SKM-1 treated with dmso at 0.1 percent for 144 hours (cell line): ENCODE results near the gene EGR1.
A peak's percentile ranks its signal among the peaks of the same experiment; 100 is the strongest.

Source experiments
- DNase-seq: peaks from one replicate; lab custom pipeline; 2025; ENCODE audit not compliant: unreplicated experiment; lab: John Stamatoyannopoulos, UW

EGR1 gene

DNA sequence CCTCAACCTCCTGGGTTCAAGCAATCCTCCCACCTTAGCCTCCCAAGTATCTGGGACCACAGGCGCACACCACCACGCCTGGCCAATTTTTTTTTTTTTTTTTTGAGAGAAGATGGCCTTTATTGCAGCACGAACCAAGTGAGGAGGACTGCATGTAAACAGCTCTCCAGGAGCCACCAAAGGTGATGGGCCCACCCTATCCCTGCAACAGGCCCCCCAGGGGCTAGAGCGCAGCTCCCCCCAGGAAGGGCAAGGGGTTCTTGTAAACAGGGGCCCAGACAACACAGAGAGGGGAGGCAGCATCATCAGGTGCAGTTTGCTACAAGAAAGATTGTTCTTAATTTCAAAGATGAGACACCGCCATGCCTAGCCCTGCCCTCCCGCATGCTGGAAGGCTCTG lies 12.6 kb upstream of the EGR1 start:
- no peak for DNase-seq

DNA sequence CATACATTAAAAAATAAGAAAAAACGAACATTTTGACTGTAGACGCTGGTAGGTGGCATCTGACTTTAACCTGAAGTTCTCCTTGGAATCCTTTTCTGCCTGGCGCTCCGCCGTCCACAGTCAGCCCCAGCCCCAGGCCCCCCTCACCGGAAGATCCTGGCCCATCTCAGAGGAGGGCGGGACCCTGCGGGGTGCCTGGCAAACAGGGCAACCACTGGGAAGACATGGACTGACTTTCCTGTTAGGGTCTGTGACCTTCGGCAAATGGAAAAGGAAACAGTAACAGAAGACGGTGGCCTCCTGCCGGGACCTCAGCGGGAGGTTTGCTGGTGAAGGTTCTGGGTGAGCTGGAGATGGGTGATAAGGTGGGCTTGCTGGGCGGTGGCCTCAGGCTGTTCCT lies 11.7 kb upstream of the EGR1 start:
- no peak for DNase-seq

DNA sequence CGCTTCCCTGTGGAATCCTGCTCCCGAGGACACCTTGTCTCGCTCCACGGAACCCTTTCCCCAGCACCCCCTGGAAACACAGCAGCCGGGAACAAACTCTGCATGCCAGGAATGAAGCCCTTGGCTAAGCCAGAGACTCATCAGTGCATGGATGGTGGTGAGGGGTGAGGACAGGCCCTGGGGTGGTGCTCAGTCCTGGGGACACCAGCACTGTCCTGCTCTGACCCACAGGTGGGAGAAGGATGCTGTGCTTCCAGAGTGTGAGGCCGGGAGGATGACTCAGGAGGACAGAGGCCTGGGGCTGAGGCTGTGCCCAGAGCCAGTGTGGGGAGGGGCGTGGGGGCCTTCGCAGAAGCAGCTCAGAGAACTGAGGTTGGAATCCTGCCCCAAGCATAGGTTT lies 11.2 kb upstream of the EGR1 start:
- DNase-seq, result no peak

DNA sequence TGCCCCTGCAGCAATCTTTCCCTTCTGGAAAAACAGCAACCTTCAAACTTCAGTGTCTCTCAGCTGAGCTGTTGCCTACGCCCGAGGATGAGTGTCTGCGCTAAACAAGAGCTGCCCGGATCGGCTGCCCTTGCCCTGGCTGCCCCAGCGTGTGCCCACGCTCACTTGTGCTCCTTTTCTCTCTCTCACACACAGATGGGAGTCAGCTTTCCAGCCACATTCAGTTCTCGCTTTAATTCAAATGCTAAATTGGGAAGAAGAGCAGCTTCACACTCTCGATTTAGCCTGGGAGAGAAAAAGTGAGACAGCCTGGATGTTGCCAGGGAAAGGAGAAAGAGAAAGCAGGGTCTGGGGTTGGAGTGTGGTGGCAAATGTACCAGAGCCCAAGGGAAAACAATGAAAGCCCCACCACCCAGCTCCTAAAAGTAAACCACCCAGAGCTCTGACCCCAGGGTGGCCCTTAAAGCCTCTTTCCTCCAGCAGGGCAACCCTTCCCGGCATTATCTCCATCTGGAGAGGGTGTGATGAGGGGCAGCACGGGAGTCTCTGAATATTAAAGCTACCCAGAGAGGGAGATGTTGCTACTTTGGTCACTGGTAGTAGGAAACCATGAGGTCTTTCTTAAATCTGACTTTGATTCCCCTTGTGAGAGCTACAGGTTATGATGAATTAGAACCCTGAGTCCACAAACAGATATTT lies 9.9 kb upstream of the EGR1 start:
- no peak for DNase-seq

DNA sequence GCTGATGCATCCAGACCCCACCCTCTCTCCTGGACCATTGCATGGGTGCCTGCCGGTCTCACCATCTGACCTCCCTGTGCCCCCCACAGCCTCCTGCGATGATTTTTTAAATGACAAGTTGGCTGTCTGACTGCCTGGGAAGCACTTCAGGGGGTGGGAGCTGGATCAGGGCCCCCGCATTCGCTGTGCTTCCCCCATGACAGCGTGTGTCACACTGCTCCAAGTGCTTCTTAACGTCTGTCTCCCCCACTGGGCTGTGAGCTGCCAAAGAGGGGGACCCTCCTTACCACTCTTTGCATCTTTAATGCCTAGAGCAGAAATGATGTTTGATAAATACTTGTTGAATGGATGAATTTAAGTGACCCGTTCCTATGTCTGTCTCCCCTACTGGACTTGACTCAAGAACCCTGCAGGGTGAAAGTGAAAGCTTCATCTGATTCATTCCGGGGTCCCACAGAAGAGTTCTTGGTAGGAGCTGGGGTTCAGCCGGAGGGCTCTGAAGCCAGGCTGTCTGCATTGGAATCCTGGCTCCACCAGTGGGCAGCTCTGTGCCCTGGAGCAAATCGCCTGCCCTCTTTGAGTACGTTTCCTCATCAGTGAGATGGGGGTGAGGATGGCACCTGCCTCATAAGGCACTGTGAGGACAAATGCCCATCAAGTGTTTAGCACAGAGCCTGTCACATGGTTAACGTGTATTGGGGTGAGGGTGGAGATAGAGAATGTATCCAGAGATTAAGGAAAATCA lies 7.6 kb upstream of the EGR1 start:
- DNase-seq, result no peak

DNA sequence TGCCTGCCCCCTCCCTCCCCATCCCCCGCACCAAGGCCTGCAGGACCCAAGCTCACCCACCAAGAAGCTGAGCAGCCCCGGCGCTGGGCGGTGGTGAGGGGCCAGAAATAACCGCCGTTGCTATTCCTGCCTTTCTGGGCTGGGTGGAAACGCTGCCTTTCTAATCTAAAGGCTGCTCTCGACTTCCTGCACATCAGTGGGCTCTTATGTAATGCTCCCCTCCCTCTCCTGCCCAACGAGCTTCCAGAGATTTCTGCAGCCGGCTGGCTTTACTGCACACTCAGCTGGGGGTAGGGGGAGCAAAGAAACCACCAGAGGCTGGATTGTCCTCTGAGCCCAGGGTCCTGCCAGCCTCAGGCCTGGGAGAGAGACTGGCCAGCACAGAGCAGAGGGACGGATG lies 6.9 kb upstream of the EGR1 start:
- no peak for DNase-seq

DNA sequence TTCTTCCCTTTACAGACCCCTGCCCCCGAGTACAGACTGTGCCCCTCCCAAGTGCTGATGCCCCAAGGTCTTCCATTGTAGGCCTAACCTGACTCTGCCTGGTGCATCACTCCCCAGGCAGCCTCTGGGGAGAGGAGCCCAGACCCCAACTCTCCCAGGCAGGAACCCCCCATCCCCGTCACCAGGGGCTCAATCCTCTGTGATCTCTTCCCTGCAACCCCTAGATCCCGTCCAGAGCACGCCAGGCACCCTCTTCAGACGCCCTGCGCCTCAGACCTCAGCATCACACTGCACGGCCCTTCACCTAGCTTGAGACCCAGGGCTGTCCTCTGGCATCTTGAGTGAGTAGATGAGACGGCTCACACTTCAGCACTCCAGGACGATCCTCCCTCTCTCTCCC lies 6.4 kb upstream of the EGR1 start:
- DNase-seq, result no peak

DNA sequence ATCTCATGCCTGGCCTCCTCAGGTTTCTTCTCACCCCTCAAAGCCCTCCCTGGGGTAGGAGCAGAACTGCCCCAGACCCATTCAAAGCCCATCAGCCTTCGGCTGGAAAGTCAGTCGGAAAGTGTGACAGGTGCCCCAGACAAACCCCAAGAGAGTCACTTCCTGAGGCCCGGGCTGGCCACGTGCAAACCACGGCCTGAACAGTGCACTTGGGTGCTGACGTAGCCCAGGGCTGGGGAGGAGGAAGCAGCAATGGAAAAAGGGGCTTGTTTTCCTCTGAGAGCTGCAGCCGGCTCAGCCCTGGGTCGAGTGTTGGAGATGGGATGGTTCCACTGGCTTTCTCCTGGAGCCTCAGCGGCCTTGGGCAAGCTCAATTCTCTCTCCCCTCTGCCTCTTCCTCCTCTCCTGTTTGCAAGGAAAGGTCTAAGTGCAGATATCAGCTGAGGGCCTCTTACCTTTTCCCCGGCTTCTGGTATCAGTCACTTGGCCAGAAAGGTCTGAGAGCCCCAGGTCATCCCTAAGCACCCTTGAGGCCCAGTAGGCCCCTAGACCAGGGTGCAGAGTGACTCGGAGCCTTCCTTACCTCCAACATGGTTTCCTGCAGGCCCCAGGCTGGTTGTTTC lies 5.9 kb upstream of the EGR1 start:
- peak; percentile 26 for DNase-seq

DNA sequence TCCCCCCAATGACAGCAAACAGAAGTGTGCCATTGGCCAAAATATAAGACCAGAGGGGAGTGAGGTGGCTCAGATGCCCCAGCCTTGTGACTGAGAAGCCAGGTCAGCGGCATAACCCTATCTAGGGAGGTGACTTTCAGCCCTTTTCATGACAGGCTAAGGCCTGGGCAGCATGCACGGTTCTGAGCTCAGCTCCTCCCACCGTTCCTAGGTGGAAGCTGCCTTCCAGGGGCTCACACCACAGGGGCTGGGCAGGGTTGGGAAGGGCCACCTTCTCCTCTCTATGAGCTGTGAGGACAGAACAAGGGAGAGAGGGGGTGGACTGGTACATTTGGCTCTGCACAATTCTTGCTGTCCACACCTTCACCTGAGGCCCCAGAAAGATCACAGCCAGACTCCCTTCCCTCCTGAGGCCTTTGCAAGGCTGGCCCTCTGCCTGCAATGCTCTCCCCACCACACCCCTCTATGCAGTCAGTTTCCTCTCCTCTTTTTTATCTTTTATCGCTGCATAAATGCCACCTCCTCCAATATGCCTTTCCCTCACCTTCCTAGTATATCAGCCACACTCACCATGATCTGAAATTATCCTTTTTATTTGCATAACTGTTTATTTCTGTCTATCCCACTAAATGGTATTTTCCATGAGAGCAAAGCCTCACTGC lies 5.1 kb upstream of the EGR1 start:
- no peak for DNase-seq

DNA sequence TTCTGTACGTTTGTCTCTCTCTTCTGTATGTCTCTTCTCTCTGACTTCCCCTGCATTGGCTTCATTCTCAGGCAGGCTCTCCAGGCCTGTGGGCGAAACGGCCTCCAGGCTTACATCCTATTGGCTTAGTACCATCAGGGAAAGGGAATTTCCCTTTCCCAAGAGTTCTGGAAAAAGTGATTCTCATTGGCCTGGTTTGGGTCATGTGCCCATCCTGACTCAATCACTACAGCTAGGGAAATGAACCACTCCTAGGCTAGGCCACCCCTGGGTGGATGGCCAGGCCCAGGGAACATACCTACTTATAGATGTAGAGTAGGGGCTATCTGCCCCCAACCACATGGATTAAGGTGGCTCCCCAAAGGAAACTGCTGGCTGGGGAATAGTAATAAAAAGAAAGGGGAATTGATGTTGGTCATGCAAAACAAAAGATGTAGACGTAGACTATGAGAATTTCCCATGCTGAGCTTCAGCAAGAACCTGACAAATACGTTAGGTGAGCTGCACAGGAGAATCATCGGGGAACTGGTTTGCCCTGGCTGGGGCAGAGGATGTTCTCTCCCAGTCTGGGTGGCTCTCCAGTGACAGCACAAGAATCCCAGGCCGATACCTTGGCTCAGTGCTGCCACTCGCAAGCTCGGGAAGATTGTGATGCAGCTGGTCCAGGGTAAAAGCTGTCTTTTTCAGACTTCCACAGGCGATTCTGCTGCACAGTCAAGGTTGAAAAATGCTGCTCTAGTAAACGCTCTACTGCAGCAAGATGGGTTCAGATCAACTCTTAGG lies 3.7 kb upstream of the EGR1 start:
- DNase-seq, result no peak

DNA sequence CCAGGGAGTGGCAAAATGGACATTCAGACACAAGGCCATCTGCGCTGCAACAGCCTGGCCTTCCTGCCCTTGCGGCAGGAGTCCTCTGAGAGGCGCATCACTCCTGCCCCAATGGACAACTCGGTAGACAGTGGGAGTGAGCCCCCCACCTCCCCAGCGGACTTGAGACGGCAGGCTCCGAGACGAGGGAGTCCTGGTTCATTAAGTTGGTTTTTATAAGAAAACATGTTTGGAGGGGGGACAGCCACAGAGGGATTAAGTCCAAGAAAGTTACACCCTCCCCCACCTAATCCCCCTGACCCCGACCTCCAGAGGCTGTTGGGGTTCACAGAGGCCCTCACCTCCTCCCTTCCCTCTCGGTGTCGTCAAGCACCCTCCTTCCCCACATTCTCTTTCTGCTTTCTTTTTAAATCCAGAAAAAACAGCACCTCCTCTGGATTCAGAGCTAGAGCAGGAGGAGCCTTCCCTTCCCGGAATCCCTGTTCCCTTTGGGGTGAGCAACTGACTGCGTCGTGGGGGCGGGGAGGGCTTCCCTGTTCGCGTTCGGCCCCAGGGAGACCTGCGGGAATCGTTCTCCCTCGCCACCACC lies 1.8 kb upstream of the EGR1 start:
- no peak for DNase-seq

DNA sequence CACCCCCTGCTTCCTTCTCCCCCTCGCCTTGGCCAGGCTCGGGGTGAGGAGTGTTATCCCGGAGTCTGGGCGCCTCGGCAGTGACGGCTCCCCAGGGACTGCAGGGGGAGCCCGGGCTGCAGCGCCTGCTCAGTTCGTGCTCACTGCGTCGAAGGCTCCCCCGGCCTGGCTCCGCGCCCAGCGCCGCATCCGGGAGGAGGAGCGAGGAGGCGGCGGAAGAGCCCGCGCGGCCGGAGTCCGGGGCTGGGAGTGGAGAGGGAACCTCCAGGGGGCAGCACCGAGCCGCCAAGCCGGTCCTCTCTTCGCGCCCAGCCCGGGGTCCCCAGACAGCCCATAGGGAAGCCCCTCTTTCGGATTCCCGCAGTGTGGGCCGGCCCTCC lies 1.3 kb upstream of the EGR1 start:
- peak; percentile 93 for DNase-seq

DNA sequence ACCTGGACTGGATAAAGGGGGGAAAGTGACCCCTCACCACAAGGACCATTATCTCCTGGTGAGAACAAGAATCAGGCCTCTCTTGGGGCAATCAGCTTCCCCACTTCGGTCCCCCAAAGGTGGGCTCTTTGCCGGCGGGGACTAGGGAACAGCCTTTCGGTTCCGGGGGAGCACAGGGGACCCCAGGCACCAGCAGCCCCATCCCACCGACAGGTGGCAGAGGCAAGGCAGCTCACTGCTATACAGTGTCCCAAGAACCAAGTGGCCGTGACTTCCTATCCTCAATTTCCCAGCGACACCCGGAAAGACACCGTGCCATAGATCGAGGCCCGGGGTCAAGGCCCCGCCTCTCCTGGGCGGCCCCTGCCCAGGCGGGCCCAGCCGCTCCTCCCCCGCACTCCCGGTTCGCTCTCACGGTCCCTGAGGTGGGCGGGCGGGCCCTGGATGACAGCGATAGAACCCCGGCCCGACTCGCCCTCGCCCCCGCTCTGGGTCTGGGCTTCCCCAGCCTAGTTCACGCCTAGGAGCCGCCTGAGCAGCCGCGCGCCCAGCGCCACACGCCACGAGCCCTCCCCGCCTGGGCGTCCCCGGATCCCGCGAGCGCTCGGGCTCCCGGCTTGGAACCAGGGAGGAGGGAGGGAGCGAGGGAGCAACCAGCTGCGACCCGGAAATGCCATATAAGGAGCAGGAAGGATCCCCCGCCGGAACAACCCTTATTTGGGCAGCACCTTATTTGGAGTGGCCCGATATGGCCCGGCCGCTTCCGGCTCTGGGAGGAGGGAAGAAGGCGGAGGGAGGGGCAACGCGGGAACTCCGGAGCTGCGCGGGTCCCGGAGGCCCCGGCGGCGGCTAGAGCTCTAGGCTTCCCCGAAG lies 655 bp upstream of the EGR1 start:
- peak; percentile 98 for DNase-seq

DNA sequence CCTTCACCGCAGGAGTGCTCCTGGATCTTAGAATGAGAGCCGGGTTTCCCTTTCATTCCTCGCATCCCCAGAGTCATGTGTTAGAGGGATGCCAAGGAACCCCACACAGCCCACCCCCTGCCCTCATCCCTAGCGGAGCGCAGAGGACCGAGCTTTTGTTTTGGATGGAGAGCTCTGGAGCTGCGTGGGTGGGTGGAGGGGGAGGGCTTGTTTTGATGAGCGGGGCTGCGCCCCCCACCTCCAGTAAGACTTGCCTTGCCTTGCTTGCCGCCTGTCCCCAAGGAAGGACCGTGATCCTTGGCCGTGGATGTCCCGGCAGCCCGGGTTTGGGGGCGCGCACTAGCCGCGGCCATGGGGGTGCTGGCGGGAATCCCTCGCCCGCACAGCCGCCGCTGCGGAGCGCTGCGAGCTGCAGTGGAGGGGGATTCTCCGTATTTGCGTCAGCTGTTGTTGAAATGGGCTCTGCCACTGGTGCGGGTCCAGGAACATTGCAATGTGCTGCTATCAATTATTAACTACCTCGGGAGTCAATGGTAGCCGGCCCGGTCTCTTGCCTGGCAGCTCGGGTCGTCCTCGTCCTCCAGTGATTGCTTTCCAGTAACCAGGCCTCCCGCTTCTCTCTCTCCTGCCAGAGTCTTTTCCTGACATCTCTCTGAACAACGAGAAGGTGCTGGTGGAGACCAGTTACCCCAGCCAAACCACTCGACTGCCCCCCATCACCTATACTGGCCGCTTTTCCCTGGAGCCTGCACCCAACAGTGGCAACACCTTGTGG lies 1.0 kb downstream of the EGR1 start:
- DNase-seq, result no peak

DNA sequence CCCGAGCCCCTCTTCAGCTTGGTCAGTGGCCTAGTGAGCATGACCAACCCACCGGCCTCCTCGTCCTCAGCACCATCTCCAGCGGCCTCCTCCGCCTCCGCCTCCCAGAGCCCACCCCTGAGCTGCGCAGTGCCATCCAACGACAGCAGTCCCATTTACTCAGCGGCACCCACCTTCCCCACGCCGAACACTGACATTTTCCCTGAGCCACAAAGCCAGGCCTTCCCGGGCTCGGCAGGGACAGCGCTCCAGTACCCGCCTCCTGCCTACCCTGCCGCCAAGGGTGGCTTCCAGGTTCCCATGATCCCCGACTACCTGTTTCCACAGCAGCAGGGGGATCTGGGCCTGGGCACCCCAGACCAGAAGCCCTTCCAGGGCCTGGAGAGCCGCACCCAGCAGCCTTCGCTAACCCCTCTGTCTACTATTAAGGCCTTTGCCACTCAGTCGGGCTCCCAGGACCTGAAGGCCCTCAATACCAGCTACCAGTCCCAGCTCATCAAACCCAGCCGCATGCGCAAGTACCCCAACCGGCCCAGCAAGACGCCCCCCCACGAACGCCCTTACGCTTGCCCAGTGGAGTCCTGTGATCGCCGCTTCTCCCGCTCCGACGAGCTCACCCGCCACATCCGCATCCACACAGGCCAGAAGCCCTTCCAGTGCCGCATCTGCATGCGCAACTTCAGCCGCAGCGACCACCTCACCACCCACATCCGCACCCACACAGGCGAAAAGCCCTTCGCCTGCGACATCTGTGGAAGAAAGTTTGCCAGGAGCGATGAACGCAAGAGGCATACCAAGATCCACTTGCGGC lies 1.8 kb downstream of the EGR1 start:
- no peak for DNase-seq

DNA sequence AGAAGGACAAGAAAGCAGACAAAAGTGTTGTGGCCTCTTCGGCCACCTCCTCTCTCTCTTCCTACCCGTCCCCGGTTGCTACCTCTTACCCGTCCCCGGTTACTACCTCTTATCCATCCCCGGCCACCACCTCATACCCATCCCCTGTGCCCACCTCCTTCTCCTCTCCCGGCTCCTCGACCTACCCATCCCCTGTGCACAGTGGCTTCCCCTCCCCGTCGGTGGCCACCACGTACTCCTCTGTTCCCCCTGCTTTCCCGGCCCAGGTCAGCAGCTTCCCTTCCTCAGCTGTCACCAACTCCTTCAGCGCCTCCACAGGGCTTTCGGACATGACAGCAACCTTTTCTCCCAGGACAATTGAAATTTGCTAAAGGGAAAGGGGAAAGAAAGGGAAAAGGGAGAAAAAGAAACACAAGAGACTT lies 2.4 kb downstream of the EGR1 start:
- no peak for DNase-seq

DNA sequence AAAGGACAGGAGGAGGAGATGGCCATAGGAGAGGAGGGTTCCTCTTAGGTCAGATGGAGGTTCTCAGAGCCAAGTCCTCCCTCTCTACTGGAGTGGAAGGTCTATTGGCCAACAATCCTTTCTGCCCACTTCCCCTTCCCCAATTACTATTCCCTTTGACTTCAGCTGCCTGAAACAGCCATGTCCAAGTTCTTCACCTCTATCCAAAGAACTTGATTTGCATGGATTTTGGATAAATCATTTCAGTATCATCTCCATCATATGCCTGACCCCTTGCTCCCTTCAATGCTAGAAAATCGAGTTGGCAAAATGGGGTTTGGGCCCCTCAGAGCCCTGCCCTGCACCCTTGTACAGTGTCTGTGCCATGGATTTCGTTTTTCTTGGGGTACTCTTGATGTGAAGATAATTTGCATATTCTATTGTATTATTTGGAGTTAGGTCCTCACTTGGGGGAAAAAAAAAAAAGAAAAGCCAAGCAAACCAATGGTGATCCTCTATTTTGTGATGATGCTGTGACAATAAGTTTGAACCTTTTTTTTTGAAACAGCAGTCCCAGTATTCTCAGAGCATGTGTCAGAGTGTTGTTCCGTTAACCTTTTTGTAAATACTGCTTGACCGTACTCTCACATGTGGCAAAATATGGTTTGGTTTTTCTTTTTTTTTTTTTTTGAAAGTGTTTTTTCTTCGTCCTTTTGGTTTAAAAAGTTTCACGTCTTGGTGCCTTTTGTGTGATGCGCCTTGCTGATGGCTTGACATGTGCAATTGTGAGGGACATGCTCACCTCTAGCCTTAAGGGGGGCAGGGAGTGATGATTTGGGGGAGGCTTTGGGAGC lies 3.1 kb downstream of the EGR1 start:
- DNase-seq, result peak; percentile 55
